ENCODE data around the gene ERV3-1.
"Not testable (repeated sequence)": the region's sequence is repeated elsewhere in the genome, so short reads cannot be mapped to it uniquely, and the experiment has no call there.

- TF ChIP-seq YY1 (IDR thresholded peaks at IDR 0.05; ENCODE audit: insufficient read depth, insufficient read length); SUZ12 (IDR thresholded peaks at IDR 0.05; ENCODE audit: extremely low read depth, insufficient read depth, insufficient read length): not testable (repeated sequence)
These were observed 26.9 kb upstream of the ERV3-1 start for GRCh38 chr7:65033391-65033790.
